Osteoblast (primary cell): ENCODE measurements around the gene LNX1. TPM values are rescaled to one million over a fixed set of nuclear protein-coding genes. Genes with fewer than 3 reads are reported as not detected.

Source experiments
- DNase-seq: peaks from one replicate; pipeline ENCODE4 v3.0.0; 2011; ENCODE audit warnings: low spot score, mixed read lengths; ENCODE audit not compliant: insufficient read length; ENCODE audit errors: missing footprints
- H2AFZ ChIP-seq: 2 replicates; pipeline ENCODE4 v1.6.0; 2011; ENCODE audit warnings: mild to moderate bottlenecking, low read length
- H3K27ac ChIP-seq: 2 replicates; pipeline ENCODE4 v1.5.1; 2011; ENCODE audit warnings: mild to moderate bottlenecking, low read depth, low read length, moderate library complexity
- H3K27me3 ChIP-seq: 2 replicates; pipeline ENCODE4 v1.6.0; 2012; ENCODE audit warnings: mild to moderate bottlenecking, control low read depth, inconsistent platforms, low read length, moderate library complexity; ENCODE audit not compliant: insufficient read depth
- H3K36me3 ChIP-seq: 2 replicates; pipeline ENCODE4 v1.5.1; 2011; ENCODE audit warnings: mild to moderate bottlenecking, low read length, control low read depth, moderate library complexity; ENCODE audit not compliant: insufficient read depth
- H3K4me1 ChIP-seq: 2 replicates; pipeline ENCODE4 v1.5.1; 2011; ENCODE audit warnings: mild to moderate bottlenecking, low read length, control low read depth, moderate library complexity; ENCODE audit not compliant: insufficient read depth
- H3K4me2 ChIP-seq: 2 replicates; pipeline ENCODE4 v1.6.0; 2011; ENCODE audit warnings: mild to moderate bottlenecking, low read length; ENCODE audit not compliant: insufficient read depth
- H3K4me3 ChIP-seq: fragments of 200-600 bp; sonication (generic); 3 replicates; pipeline ENCODE4 v1.5.1; 2012; ENCODE audit warnings: mild to moderate bottlenecking, low read length, inconsistent platforms; ENCODE audit not compliant: insufficient read depth
- H3K79me2 ChIP-seq: 2 replicates; pipeline ENCODE4 v1.6.0; 2012; ENCODE audit warnings: mild to moderate bottlenecking, low read length, control low read depth, inconsistent platforms; ENCODE audit not compliant: insufficient read depth
- H3K9me3 ChIP-seq: 2 replicates; pipeline ENCODE4 v1.5.1; 2011; ENCODE audit warnings: low read depth, low read length, control low read depth
- H4K20me1 ChIP-seq: 2 replicates; pipeline ENCODE4 v1.6.0; 2012; ENCODE audit warnings: mild to moderate bottlenecking, low read length, control low read depth; ENCODE audit not compliant: insufficient read depth
- CTCF ChIP-seq: IDR thresholded peaks from 2 replicates; pipeline ENCODE4 v1.5.1; 2011; ENCODE audit warnings: mild to moderate bottlenecking, low read depth, low read length, moderate library complexity; ENCODE audit errors: extremely low read depth
- total RNA-seq: library from RNA; depleted of rRNA; stranded (reverse); fragments of >200 nt; gene quantifications from 2 replicates; pipeline ENCODE4 v1.2.3, GENCODE V29; 2012

Gene LNX1
- total RNA-seq, 1 donor, result 9.8 TPM

GRCh38 chr4:53576676-53577372 is 14.5 kb downstream of the LNX1 start:
- Histone ChIP-seq H4K20me1 (no peaks in the 10 kb centered on the region), H2AFZ (no peak overlapping the region), H3K4me3 (no peak overlapping the region), H3K9me3 (no peaks in the 10 kb centered on the region), H3K79me2 (no peaks in the 10 kb centered on the region), H3K27me3 (no peaks in the 10 kb centered on the region), H3K36me3 (no peaks in the 10 kb centered on the region), H3K4me2 (peak overlapping the region; percentile 5), H3K4me1 (peaks cover 19% of the 10 kb centered on the region), H3K27ac (no peak overlapping the region)
- DNase-seq, result peak; percentile 87
- TF ChIP-seq CTCF, result no peak

- DNase-seq, result peak; percentile 31
- no peaks in the 10 kb centered on the region for H3K27me3 ChIP-seq
- H3K27ac ChIP-seq, result no peak overlapping the region
- TF ChIP-seq CTCF, result no peak
- H3K9me3 ChIP-seq, result no peaks in the 10 kb centered on the region
- no peak overlapping the region for H3K4me3 ChIP-seq
- no peak overlapping the region for H3K4me2 ChIP-seq
- no peaks in the 10 kb centered on the region for H3K79me2 ChIP-seq
- H4K20me1 ChIP-seq, result no peaks in the 10 kb centered on the region
- no peaks in the 10 kb centered on the region for H3K36me3 ChIP-seq
- peaks cover 19% of the 10 kb centered on the region for H3K4me1 ChIP-seq
- no peak overlapping the region for H2AFZ ChIP-seq
These were observed 15.1 kb downstream of the LNX1 start for GRCh38 chr4:53576071-53576617.

GRCh38 chr4:53575552-53575951 is 15.7 kb downstream of the LNX1 start:
- TF ChIP-seq CTCF, result no peak
- Histone ChIP-seq H3K36me3 (no peaks in the 10 kb centered on the region), H3K9me3 (no peaks in the 10 kb centered on the region), H3K4me2 (no peak overlapping the region), H3K27ac (no peak overlapping the region), H3K79me2 (no peaks in the 10 kb centered on the region), H4K20me1 (no peaks in the 10 kb centered on the region), H3K27me3 (no peaks in the 10 kb centered on the region), H2AFZ (no peak overlapping the region), H3K4me1 (peaks cover 19% of the 10 kb centered on the region), H3K4me3 (no peak overlapping the region)
- DNase-seq, result no peak

- H3K36me3 ChIP-seq, result no peaks in the 10 kb centered on the region
- no peak overlapping the region for H3K27ac ChIP-seq
- no peaks in the 10 kb centered on the region for H3K27me3 ChIP-seq
- H3K9me3 ChIP-seq, result no peaks in the 10 kb centered on the region
- no peaks in the 10 kb centered on the region for H4K20me1 ChIP-seq
- no peak for DNase-seq
- no peak overlapping the region for H3K4me2 ChIP-seq
- H3K79me2 ChIP-seq, result no peaks in the 10 kb centered on the region
- H3K4me3 ChIP-seq, result no peak overlapping the region
- peaks cover 11% of the 10 kb centered on the region for H3K4me1 ChIP-seq
- H2AFZ ChIP-seq, result no peak overlapping the region
- no peak for TF ChIP-seq CTCF
These were observed 16.8 kb downstream of the LNX1 start for GRCh38 chr4:53574528-53574927.
